K562 (cell line): Measurements from ENCODE around the gene ATXN7L1. TPM values are rescaled to one million over a fixed set of nuclear protein-coding genes. Genes with fewer than 3 reads are reported as not detected.

ENCODE experiments used
- GABPB1 ChIP-seq: sonication (generic); formaldehyde crosslinking; IDR thresholded peaks from 2 replicates; pipeline ENCODE4 v1.8.0; 2022; ENCODE audit warnings: mild to moderate bottlenecking, missing genetic modification reagents
- RBM39 ChIP-seq: fragments of 200-400 bp; formaldehyde crosslinking; optimal IDR thresholded peaks from 2 replicates; pipeline ENCODE3; 2018; ENCODE audit warnings: low read depth, low read length
- RNF219 ChIP-seq: fragments of 250-450 bp; sonication (Bioruptor Pico); IDR thresholded peaks from 2 replicates; pipeline ENCODE4 v1.5.0; 2022; ENCODE audit warnings: mild to moderate bottlenecking
- SIN3A ChIP-seq, 2 experiments: fragments of 150-350 bp in 1 of 2; IDR thresholded peaks; 2 replicates each; pipeline ENCODE4 v1.6.1; 2011 to 2016; ENCODE audit warnings: borderline replicate concordance in 2 of 2, low read depth in 2 of 2, low read length in 2 of 2, mild to moderate bottlenecking in 2 of 2, moderate library complexity in 2 of 2; ENCODE audit not compliant: control insufficient read depth in 1 of 2
- TAL1 ChIP-seq: fragments of 450-650 bp; IDR thresholded peaks from 2 replicates; pipeline ENCODE4 v1.6.1; 2016; ENCODE audit warnings: mild to moderate bottlenecking
- ZBED1 ChIP-seq: IDR thresholded peaks from 2 replicates; pipeline ENCODE4 v1.6.1; 2014
- ZFP36 ChIP-seq: fragments of 150-350 bp; IDR thresholded peaks from 2 replicates; pipeline ENCODE4 v1.6.1; 2018; ENCODE audit warnings: low read length, low read depth; ENCODE audit not compliant: partially characterized antibody
- ZNF263 ChIP-seq: sonication (generic); formaldehyde crosslinking; IDR thresholded peaks from 2 replicates; pipeline ENCODE4 v1.8.0; 2022; ENCODE audit warnings: mild to moderate bottlenecking, missing genetic modification reagents, borderline replicate concordance
- polyA plus RNA-seq, 8 experiments: library from polyadenylated mRNA; depleted of rRNA in 4 of 8; stranded (reverse) in 5 of 8; unstranded in 3 of 8; fragments of >200 nt; fragmentation: Nextera tagmentation in 2 of 8; fragmentation: Illumina TruSeq in 1 of 8; extraction: Ambion mirVana in 2 of 8; extraction: Trizol in 1 of 8; gene quantifications; 2 replicates each; pipeline versions ENCODE4 v1.2.1 to v1.2.3, GENCODE V29; 2011 to 2014; ENCODE audit warnings: inconsistent platforms in 1 of 8, missing spikeins in 1 of 8
- total RNA-seq, 7 experiments: library from RNA; depleted of rRNA in 6 of 7; stranded (reverse); fragments of >200 nt in 6 of 7; fragmentation: Illumina TruSeq in 2 of 7; extraction: Trizol in 2 of 7; gene quantifications; 2 replicates each; pipeline versions ENCODE4 v1.2.1 to v1.2.3, GENCODE V29; 2011 to 2021; ENCODE audit warnings: low replicate concordance in 1 of 7
- TF ChIP-seq, protein P1 (sequence below): fragments of 250-450 bp; sonication (Bioruptor Pico); IDR thresholded peaks from 2 replicates; pipeline ENCODE4 v1.8.0; 2022; ENCODE audit warnings: inconsistent platforms
- TF ChIP-seq, protein P2 (sequence below): fragments of 450-650 bp; IDR thresholded peaks from 2 replicates; pipeline ENCODE4 v1.6.1; 2016; ENCODE audit warnings: missing biosample characterization, missing genetic modification characterization

The ATXN7L1 gene
- total and polyA plus RNA-seq, 9 of the 15 experiments (the other 6 are each of a cell fraction or from before 2014, with no cell fraction given) = 6.6 to 13.7 (median 10.7) TPM

DNA sequence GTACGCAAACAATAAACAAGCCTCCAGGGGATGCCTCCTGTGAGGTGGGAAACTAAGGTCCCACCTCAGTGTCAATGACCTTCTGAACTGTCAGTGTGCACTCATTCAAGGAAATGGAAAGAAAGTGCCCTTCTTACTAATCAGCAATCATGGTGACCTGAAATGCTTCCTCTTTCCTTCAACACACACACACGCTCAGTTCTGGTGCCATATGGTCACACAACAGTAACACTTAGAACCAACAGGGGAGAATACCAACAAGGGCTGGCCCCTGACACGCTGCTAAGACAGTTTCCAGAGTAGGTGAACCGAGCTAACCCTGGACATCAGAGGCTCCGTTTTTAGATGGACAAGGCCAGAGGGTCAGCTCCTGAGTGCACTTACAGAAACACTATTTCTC is 253.0 kb downstream of the ATXN7L1 start (continued):
- no peak for TF ChIP-seq TAL1
- TF ChIP-seq, protein P1, sequence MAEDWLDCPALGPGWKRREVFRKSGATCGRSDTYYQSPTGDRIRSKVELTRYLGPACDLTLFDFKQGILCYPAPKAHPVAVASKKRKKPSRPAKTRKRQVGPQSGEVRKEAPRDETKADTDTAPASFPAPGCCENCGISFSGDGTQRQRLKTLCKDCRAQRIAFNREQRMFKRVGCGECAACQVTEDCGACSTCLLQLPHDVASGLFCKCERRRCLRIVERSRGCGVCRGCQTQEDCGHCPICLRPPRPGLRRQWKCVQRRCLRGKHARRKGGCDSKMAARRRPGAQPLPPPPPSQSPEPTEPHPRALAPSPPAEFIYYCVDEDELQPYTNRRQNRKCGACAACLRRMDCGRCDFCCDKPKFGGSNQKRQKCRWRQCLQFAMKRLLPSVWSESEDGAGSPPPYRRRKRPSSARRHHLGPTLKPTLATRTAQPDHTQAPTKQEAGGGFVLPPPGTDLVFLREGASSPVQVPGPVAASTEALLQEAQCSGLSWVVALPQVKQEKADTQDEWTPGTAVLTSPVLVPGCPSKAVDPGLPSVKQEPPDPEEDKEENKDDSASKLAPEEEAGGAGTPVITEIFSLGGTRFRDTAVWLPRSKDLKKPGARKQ = no peak
- no peak for TF ChIP-seq GABPB1 (CRISPR knock-in tag)
- no peak for TF ChIP-seq SIN3A (IDR thresholded peaks at IDR 0.05; ENCODE audit: borderline replicate concordance in 2 of 2, control insufficient read depth in 1 of 2, low read depth in 2 of 2, low read length in 2 of 2)
- no peak for TF ChIP-seq ZFP36
- TF ChIP-seq RNF219 (CRISPR knock-in tag) = no peak
- no peak for TF ChIP-seq ZBED1
- TF ChIP-seq, protein P2, sequence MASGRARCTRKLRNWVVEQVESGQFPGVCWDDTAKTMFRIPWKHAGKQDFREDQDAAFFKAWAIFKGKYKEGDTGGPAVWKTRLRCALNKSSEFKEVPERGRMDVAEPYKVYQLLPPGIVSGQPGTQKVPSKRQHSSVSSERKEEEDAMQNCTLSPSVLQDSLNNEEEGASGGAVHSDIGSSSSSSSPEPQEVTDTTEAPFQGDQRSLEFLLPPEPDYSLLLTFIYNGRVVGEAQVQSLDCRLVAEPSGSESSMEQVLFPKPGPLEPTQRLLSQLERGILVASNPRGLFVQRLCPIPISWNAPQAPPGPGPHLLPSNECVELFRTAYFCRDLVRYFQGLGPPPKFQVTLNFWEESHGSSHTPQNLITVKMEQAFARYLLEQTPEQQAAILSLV (tag) = no peak
- TF ChIP-seq ZNF263 = no peak
- TF ChIP-seq RBM39 = no peak
